Measurements from ENCODE around the gene SMS. TPM values are rescaled to one million over a fixed set of nuclear protein-coding genes. Genes with fewer than 3 reads are reported as not detected.

SMS gene
- total and polyA plus RNA-seq, 2 donors (not counting 1 experiment from before 2014, with no cell fraction given), result 7.0 to 30.5 TPM

DNA sequence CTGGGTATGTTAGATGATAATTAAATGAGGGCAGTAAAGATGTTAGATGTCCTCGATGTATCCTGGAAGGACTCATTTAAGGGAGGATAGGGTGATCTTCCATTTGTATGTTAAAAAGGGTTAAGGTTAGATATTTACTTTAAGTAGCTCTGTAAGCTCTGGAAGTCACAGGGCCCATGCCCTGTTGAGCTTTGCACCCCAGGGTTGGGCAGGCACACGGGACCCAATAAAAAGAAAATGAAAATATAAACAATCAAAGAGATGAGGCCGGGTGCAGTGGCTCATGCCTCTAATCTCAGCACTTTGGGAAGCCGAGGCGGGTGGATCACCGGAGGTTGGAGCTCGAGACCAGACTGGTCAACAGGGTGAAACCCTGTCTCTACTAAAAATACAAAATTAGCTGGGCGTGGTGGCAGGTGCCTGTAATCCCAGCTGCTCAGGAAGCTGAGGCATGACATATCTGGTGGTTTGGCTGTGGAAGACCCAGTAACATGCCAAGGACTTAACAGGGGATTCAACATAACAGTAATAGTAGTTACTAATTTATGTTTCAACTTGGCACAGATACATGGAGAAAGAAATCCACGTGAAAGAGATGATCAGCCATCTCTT is 74.7 kb downstream of the SMS start:
- H2AFZ ChIP-seq (ENCODE audit: insufficient read depth, low read depth, low read length, poor library complexity, severe bottlenecking), result no peak overlapping the region
- no peak overlapping the region for H3K4me2 ChIP-seq (replicated peaks; ENCODE audit: low read depth, low read length, poor library complexity, severe bottlenecking)
- H4K20me1 ChIP-seq (ENCODE audit: control insufficient read depth, insufficient read depth, low read length, poor library complexity, severe bottlenecking), result no peaks in the 10 kb centered on the region
- H3K36me3 ChIP-seq (replicated peaks in 1 of 2; ENCODE audit: control extremely low read depth in 1 of 2, control insufficient read depth in 1 of 2, extremely low read depth in 1 of 2, insufficient read depth in 2 of 2, low read length in 1 of 2), result no peaks in the 10 kb centered on the region
- no peaks in the 10 kb centered on the region for H3K9me3 ChIP-seq (ENCODE audit: control extremely low read depth in 1 of 3, control insufficient read depth in 2 of 3, insufficient read depth in 1 of 3, low read length in 2 of 3)
- POLR2A ChIA-PET, result no interaction called here
- CTCF ChIA-PET, result no interaction called here
- ATAC-seq (ENCODE audit: low read depth) (no peak), DNase-seq (no peak)
- no peaks in the 10 kb centered on the region for H3K27me3 Mint-ChIP-seq
- H3K27me3 ChIP-seq (replicated peaks in 1 of 4; ENCODE audit: control extremely low read depth in 1 of 4, control insufficient read depth in 3 of 4, insufficient read depth in 4 of 4, low read length in 3 of 4), result no peaks in the 10 kb centered on the region
- H3K9me3 Mint-ChIP-seq (ENCODE audit: insufficient read depth), result no peaks in the 10 kb centered on the region
- H3K27ac Mint-ChIP-seq, result no peak overlapping the region
- no peak overlapping the region for H3K27ac ChIP-seq (ENCODE audit: low read length in 2 of 2)
- H3K4me3 ChIP-seq (ENCODE audit: control extremely low read depth in 1 of 5, extremely low read depth in 1 of 5, insufficient read depth in 1 of 5, low read depth in 2 of 5, low read length in 4 of 5), result no peak overlapping the region
- no peak for TF ChIP-seq EZH2 (IDR thresholded peaks at IDR 0.05; ENCODE audit: borderline replicate concordance, insufficient read depth, low read depth, low read length, poor library complexity, severe bottlenecking)
- TF ChIP-seq, protein P1, sequence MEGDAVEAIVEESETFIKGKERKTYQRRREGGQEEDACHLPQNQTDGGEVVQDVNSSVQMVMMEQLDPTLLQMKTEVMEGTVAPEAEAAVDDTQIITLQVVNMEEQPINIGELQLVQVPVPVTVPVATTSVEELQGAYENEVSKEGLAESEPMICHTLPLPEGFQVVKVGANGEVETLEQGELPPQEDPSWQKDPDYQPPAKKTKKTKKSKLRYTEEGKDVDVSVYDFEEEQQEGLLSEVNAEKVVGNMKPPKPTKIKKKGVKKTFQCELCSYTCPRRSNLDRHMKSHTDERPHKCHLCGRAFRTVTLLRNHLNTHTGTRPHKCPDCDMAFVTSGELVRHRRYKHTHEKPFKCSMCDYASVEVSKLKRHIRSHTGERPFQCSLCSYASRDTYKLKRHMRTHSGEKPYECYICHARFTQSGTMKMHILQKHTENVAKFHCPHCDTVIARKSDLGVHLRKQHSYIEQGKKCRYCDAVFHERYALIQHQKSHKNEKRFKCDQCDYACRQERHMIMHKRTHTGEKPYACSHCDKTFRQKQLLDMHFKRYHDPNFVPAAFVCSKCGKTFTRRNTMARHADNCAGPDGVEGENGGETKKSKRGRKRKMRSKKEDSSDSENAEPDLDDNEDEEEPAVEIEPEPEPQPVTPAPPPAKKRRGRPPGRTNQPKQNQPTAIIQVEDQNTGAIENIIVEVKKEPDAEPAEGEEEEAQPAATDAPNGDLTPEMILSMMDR (IDR thresholded peaks at IDR 0.05), result no peak
- WGBS (ENCODE audit: insufficient coverage), result 100% methylated on average over 1 of the region's 9 CpGs
- H3K4me3 Mint-ChIP-seq, result no peak overlapping the region
- H3K4me1 ChIP-seq (ENCODE audit: control insufficient read depth in 2 of 2, insufficient read depth in 2 of 2, low read length in 2 of 2), result no peaks in the 10 kb centered on the region
- H3K4me1 Mint-ChIP-seq, result peaks cover 3% of the 10 kb centered on the region
- H3K79me2 ChIP-seq (ENCODE audit: control insufficient read depth, insufficient read depth, low read length), result no peaks in the 10 kb centered on the region
- intact Hi-C loops (cut with micrococcal nuclease), result no loop called here
- H3K9ac ChIP-seq (ENCODE audit: low read length), result no peak overlapping the region

- no peak for ATAC-seq (ENCODE audit: low read depth)
- ChIA-PET CTCF (no interaction called here), POLR2A (no interaction called here)
- Mint-ChIP-seq H3K4me1 (no peaks in the 10 kb centered on the region), H3K4me3 (no peak overlapping the region), H3K9me3 (ENCODE audit: insufficient read depth) (no peaks in the 10 kb centered on the region), H3K27me3 (no peaks in the 10 kb centered on the region), H3K27ac (no peak overlapping the region)
- Histone ChIP-seq H4K20me1 (ENCODE audit: control insufficient read depth, insufficient read depth, low read length, poor library complexity, severe bottlenecking) (no peaks in the 10 kb centered on the region), H2AFZ (ENCODE audit: insufficient read depth, low read depth, low read length, poor library complexity, severe bottlenecking) (no peak overlapping the region), H3K27ac (ENCODE audit: low read length in 2 of 2) (no peak overlapping the region), H3K4me1 (ENCODE audit: control insufficient read depth in 2 of 2, insufficient read depth in 2 of 2, low read length in 2 of 2) (no peaks in the 10 kb centered on the region), H3K36me3 (replicated peaks in 1 of 2; ENCODE audit: control extremely low read depth in 1 of 2, control insufficient read depth in 1 of 2, extremely low read depth in 1 of 2, insufficient read depth in 2 of 2, low read length in 1 of 2) (no peaks in the 10 kb centered on the region), H3K27me3 (replicated peaks in 1 of 4; ENCODE audit: control extremely low read depth in 1 of 4, control insufficient read depth in 3 of 4, insufficient read depth in 4 of 4, low read length in 3 of 4) (no peaks in the 10 kb centered on the region), H3K9ac (ENCODE audit: low read length) (no peak overlapping the region), H3K4me3 (ENCODE audit: control extremely low read depth in 1 of 5, extremely low read depth in 1 of 5, insufficient read depth in 1 of 5, low read depth in 2 of 5, low read length in 4 of 5) (no peak overlapping the region), H3K79me2 (ENCODE audit: control insufficient read depth, insufficient read depth, low read length) (no peaks in the 10 kb centered on the region), H3K4me2 (replicated peaks; ENCODE audit: low read depth, low read length, poor library complexity, severe bottlenecking) (no peak overlapping the region), H3K9me3 (ENCODE audit: control extremely low read depth in 1 of 3, control insufficient read depth in 2 of 3, insufficient read depth in 1 of 3, low read length in 2 of 3) (no peaks in the 10 kb centered on the region)
- DNase-seq, result no peak
- intact Hi-C loops (cut with micrococcal nuclease), result no loop called here
- no CpG with 5 or more reads among the region's 10 CpGs for WGBS (ENCODE audit: insufficient coverage)
- no peak for TF ChIP-seq EZH2 (IDR thresholded peaks at IDR 0.05; ENCODE audit: borderline replicate concordance, insufficient read depth, low read depth, low read length, poor library complexity, severe bottlenecking)
- TF ChIP-seq, protein P1 (IDR thresholded peaks at IDR 0.05), result no peak
Observed at GRCh38 chrX:22021751-22022324, 81.3 kb downstream of the SMS start.

All from B cell (primary cell).